ENCODE data around the gene PRKAR1B.

The PRKAR1B gene

DNA sequence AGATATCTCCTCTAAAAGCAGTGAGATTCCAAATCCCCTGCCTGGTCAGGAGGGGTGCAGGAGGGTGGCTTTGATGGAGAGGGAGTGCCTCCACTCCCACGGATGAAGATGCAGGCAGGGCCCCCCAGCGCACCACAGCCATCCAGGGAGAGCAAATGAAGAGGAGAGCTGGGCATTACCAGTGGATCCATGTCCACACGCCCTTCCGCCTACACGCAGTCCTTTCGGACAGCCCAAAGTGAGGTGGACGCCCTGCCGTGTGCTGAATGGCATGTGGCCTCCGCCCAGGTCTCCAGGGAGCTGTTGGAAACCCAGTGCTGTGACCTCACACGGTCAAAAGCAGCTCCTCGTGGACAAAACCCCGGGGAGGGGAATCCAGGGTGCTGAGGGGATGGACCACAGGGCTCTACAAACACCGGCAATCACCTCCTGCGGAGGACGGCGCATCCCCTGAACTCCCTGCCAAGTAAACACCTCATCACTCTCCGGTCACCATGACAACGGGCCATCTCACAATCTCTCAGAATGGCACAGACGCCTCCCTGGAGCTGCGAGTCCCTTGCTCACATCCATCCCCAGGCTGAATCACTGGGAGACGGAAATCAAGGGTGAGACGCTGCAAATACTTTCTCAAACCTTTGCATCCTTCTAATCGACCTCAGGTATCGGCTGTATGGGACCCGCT is 35.6 kb downstream of the PRKAR1B start:
- no peak for DNase-seq (ENCODE audit: low read depth)

DNA sequence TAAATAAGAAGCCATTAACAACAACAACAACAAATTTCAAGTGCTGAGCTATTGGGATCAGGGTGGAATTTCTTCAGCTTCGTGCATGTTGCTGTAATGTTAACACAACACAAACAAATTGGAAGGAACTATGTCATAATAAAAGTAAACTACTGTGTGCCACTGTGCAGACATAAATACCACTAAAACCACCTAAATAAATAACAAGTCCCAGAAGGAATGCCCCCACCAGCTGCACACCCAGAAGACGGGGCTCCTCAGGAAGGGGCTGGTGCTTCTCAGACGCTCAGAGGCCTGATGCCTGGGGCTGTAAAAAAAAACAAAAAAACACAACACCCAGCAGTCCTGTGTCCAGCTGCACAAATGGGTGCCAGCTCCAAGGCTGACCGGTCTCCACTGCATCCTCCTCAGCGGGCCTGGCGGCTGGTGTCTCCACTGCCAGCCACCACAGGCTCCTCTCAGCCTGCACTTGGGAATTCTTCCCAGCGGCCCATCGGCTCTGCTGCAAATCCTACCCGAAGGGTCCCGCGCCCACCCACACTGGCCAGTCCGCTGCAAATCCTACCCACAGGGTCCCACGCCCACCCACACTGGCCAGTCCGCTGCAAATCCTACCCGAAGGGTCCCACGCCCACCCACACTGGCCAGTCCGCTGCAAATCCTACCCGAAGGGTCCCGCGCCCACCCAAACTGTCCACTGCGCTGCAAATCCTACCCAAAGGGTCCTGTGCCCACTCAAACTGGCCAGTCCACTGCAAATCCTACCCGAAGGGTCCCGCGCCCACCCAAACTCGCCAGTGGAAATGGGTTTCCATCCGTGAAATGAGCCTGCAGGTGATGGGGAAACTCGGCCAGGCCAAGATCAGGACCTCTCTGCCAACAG is 36.4 kb downstream of the PRKAR1B start:
- DNase-seq (ENCODE audit: low read depth), result no peak

DNA sequence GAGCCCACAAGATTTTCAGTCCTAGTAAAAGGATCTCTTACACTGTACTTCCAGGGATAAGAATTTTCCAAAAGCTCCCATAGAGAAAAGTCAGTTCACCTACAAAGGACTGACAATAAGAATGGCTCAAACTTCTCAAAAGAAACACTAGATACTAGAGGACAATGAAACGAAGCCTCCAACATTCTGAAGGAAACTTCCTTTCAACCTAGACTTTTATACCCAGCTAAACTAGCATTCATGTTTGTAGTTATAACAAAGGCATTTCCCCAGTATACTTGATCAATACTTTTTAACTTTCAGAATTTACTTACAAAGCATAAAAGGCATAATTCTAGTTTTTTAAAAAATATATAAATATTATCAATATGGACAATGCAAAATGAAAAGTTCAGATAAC is 41.5 kb downstream of the PRKAR1B start:
- no peak for DNase-seq (ENCODE audit: low read depth)

DNA sequence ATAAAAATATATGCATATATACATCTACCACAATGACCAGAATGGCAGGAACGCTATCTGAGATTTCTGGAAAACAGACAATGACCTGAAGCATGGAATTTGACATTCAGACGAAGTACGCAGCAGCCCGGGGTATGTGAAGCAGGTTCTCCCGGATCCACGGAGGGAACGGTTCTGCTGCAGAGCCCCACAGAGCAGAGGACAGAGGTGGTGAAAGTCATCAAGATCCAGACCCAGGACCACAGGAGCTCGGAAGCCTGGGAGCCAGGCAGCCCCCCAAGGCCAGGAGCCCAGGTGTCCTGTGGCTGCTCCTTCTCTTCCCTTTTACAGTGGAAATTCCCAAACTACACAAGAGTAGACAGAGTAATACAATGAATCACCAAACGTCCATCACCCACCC is 42.7 kb downstream of the PRKAR1B start:
- DNase-seq (ENCODE audit: low read depth), result no peak

DNA sequence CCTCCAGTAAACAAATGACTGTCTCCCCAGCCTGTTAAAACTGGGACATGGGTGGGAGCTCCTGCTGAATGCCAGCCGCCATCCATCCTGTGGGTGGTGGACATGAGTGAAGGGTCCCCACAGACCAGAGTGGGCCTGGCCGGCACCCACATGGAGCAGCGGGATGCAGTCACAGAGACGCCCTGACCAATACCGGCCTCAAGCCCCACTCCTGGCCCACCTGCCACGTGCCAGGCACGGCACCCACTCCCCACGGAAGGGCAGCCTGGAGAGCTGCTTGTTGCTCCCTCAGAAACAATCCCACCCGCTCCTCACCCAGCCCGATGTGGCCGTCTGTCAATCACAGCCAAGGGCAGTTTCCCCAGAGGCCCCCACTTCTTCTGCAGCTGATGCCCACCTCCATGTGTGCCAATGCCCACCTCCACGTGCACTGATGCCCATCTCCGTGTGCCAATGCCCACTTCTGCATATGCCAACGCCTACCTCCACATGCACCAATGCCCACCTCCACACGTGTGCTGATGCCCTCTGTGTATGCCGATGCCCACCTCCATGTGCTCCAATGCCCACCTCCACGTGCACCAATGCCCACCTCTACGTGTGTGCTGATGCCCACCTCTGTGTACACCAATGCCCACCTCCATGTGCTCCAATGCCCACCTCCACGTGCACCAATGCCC is 43.4 kb downstream of the PRKAR1B start:
- no peak for DNase-seq (ENCODE audit: low read depth)

DNA sequence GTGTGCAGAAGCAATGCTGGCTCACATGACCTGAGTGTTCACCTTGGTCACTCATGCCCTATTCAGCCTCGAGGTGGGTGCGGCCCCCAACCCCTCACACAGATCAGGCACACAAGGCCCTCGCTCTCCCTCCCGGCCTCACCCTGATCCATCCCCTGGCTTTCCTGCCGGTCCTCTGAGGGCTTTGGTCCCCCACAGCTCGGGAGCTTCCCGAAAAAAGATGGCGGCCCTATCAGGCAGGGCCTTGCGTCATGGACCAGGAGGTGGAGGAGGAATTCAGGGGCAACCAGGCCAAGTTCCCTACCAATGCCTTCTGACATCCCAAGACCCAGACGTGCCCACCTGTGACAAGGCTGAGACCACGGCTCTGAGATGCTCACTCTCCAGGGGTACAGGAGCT is 44.3 kb downstream of the PRKAR1B start:
- no peak for DNase-seq (ENCODE audit: low read depth)

DNA sequence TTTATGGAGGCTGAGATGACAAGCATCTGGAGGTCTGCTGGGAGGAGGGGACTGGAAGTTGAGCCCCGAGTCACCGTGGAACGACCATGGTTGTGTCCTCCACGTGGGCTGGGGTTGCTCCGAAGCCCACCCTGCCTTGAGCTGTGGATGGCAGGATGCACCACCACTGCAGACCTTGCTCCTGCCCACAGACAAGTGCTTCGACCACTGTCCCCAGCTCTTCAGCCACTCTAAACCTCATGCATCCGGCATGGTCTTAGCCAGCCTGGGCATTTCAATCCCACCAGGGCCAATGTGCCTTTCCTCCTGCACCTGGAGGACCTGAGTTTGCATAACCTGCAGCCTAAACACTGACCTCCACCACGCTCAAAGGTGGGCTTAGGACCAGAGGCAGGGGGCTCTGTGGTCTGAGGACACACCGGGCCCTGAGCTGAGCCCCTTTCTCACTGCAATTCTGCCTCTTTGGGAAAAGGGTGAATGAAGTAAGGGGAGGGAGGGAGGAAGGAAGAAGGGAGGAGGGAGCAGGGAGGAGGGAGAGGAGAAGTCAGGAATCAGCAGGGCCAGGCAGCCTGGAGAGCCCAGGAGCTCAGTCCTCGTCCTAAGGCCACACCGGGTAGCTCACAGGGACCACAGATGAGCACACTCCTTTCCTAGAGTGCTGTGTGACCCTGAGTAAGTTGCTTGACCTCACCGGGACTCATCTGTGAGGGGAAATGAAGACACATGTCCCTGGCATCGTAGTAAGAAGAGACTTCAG is 45.4 kb downstream of the PRKAR1B start:
- no peak for DNase-seq (ENCODE audit: low read depth)

DNA sequence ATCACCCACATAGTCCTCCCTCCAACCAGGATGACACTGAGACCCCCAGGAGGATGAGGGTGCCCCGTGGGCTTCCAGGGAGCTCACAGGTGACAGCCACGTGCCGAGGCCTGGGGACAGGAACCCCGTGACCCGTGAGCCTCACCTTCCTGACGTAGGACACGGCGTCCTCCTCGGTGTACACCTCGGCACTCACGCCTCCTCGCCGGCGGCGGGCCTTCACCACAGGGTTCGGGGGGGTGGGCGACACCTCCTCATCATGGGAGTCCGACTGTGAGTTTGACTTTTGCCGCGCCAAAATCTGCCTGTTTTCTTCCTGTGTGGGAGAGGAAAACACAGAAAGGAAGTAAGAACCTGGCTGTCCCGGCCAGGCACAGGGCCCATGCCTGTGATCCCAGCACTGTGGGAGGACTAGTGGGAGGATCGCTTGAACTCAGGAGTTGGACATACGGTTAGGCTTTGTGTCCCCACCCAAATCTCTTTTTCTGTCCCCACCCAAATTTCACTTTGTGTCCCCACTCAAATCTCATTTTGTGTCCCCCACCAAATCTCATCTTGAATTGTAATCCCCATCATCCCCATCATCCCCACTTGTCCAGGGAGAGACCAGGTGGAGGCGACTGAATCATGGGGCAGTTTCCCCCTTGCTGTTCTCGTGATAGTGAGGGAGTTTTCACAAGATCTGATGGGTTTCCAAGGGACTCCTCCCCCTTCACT is 46.5 kb downstream of the PRKAR1B start:
- DNase-seq (ENCODE audit: low read depth), result no peak

DNA sequence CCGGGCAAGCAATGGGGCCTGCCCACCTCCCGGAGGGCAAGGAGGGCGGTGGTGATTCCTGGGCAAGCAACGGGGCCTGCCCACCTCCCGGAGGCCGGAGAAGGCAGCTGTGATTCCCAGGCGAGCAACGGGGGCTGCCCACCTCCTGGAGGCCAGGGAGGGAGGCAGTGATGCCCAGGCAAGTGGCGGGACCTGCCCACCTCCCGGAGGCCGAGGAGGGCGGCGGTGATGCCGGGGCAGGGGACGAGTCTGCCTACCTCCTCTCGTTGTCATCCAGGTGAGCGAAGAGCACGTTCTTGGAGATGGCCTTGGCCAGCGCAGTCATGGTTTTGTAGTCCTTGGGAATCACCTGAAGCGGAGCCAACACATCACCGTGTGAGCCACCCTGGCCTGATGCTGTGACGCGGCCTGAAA is 50.1 kb downstream of the PRKAR1B start:
- no peak for DNase-seq (ENCODE audit: low read depth)

DNA sequence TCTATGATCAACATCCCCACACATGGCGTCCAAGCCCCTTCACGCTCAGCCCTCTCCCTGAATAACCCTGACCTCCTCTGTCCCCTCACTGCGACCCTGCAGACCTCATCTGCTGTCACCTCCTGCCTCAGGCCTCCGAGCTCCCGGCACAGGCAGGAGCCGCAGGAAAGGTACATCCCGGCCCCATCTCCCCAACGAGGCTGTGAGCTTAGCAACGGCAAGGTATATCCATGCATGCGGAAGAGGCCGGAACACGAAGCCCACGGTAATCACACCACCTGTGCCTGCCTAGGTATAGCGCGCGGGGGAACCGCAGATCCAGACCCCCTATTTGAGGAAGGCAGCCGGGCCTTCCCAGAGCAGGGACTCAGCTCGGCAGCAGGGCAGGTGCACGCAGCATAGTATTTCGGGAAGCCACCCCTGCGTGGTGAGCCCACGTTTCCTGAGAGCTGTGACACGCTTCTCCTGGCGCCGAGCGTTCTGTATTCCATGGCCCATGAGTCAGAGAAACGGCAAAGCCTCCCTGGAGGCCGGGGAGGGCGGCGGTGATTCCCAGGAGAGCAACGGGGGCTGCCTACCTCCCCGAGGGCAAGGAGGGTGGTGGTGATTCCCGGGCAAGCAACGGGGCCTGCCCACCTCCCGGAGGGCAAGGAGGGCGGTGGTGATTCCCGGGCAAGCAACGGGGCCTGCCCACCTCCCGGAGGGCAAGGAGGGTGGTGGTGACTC is 50.7 kb downstream of the PRKAR1B start:
- DNase-seq (ENCODE audit: low read depth), result no peak

DNA sequence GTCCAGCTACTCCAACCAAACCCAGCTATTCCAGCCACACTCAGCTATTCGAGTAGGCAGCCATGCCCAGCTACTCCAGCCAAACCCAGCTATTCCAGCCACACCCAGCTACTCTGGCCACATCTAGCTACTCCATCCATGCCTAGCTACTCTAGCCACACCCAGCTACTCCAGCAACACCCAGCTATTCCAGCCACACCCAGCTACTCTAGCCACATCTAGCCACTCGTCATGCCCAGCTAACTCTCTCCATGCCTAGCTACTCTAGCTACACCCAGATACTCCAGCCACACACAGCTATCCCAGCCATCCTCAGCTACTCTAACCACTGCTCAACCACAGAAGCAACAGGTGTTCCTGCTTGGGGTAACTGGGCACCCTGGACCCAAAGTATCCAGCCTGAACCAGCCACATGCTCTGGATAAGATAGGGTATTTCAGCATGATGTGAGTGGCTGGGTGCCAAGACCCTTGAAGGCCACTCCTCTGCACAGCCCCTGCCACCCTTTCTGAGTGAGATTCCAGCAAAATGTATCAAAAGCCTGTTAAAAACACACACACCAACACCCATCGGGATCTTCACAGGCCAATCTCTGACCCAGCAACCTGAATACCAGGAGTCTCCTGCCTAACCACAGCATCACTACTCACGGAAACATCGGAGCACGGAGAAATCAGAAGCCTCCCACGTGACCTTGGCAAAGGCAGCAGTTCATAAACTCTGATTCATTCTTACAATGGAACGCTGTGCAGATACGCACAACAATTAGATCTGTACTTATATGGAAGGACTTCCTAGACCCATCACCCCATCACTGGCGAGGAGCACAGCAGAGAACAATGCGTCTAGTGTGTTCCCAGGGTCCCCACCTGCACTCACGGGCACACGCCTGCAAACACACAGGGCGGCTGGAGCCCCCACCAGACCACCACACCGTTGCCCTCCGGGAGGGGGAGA is 52.3 kb downstream of the PRKAR1B start:
- DNase-seq (ENCODE audit: low read depth), result no peak

DNA sequence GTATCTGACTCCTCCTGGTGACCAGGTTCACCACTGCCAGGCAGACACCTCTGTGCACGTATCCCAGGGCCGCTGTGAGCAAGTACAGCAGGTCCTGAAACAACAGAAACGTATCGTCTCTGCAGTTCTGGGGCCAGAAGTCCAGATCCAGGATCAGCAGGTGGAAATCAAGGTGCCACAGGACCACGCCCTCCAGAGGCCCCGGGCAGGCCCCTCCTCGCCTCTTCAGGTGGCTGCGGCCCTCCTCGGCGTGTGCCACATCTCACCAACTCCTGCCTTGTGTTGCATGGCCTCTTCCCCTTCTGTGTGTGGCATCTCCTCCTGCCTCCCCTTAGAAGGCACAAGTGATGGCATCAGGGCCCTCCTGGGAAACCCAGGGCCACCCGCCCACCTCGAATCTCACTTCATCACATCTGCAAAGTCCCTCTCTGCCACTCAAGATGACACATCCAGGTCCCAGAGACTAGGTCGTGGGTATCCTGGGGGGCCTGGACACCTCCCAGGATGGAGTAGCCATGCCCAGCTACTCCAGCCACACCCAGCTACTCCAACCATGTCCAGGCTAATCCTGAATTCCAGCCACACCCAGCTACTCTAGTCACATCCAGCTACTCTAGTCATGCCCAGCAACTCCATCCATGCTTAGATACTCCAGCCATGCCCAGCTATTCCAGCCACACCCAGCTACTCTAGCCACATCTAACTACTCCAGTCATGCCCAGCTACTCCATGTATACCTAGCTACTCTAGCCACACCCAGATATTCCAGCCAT is 53.2 kb downstream of the PRKAR1B start:
- no peak for DNase-seq (ENCODE audit: low read depth)

DNA sequence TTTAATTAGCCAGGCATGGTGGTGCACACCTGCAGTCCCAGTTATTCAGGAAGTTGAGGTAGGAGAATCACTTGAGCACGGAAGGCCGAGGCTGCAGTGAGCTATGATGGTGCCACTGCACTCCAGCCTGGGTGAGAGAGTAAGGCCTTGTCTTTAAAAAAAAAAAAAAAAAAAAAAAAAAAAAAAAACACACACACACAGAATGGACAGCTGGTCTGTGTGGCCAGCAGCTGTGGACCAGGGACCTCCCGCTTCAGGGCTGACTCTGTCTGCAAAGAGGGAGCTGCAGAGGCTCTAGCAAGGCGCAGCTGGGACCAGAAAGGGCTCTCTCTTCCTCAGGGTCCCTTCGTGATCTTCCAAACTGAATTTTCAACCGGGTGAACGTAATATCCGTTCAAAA is 54.2 kb downstream of the PRKAR1B start:
- no peak for DNase-seq (ENCODE audit: low read depth)

DNA sequence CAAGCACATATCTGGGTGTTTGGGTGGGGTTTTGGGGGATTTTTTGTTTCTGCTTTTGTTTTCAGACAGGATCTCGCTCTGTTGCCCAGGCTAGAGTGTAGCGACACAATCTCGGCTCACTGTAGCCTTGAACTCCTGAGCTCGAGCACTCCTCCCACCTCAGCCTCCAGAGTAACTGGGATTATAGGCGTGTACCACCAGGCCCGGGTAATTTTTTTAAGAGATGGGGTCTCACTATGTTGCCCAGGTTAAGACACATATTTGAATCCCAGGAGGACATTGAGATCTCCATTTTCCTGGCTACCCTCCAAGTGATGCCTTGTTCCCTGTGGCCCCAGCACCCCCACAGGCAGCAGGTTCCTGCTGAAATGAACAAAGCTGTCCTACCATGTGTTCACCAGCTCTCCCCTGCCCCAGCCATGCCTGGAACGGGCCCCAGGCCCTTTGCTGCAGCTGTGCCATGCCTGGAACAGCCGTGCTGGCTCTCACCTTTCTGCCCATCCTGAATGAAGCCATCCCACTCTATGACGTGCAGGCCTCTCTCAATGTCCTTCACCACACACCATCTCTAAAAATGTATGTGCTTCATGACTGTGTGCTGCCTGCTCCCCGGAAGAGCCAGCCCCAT is 55.6 kb downstream of the PRKAR1B start:
- no peak for DNase-seq (ENCODE audit: low read depth)

DNA sequence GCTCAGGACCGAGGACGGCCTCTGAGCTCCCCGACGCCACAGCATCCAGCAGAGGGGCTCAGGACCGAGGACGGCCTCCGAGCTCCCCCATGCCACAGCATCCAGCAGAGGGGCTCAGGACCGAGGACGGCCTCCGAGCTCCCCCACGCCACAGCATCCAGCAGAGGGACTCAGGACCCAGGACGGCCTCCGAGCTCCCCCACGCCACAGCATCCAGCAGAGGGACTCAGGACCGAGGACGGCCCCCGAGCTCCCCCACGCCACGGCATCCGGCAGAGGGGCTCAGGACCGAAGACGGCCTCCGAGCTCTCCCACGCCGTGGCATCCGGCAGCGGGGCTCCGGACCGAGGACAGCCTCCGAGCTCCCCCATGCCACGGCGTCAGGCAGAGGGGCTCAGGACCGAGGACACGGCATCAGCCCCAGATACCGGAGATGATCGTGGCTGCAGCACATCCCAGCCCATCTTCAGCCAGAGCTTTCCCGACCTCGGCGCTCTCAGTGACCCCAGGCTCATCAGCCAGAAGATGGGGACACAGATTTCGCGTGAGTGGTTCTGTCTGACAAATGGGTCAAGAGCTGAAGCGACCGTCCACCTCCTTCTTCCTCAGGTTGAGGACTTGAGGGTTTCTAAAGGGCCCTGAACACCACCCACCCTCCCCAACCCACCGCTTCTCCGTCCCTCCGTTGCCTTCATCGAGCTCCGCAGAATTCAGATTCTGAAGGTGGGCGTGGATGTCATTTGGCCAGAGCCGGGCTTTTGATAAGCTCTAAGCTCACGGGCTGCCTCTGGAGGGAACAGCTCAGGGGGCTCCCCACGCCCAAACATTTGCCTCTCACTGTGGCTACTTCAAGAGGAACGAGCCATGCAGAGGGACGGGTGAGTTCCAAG is 56.3 kb downstream of the PRKAR1B start:
- DNase-seq (ENCODE audit: low read depth), result no peak

DNA sequence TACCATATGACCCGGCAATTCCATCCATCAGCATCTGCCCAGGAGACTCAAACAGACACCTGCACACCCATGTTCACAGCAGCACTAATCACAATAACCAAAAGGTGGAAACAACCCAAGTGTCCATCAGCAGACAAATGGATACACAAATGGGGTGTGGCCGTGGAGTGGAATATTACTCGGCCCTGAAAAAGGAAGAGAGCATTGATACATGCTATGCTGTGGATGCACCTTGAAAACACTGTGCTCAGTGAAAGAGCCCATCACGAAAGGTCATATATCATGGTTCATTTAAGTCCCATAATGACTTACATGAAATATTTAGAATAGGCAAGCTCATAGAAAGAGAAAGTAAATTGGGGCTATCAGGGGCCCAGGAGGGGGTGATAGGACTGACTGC is 58.1 kb downstream of the PRKAR1B start:
- DNase-seq (ENCODE audit: low read depth), result no peak

DNA sequence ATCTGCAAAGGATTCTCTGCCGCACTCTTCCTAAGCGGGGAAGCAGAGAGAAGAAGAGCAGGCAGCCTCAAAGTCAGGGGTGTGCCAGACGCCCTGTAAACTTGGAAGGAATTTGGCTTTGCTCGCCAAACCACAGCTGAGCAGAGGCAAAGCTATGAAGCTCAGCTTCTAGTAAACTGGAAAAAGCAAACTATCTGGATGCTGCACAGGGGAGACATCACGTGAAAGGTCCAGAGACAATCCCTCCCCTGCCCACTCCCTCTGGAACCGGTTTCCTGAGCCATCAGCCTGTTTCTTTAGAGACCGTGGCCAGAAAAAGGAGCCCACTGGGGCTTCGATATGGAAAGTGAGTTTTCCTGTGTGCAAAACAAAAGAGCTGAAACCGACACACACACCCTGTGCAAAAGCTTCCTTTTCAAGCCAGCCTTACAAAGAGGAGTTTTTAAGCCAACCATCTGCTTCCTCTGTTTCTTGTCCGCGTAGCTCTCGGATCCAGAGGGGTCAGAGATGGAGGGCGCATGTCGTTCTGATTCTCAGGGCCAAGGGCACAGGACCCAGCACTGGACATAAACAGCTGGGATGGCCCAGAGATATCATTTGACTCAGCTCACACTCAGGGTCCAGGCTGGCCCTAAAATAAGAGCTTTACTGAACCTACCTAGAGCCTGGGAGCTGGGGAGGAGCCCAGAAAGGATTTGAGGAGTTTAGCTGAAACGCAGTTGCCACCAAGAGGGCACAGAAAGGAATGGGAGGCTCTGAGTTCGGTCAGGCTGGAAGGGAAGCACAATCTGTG is 58.7 kb downstream of the PRKAR1B start:
- no peak for DNase-seq (ENCODE audit: low read depth)

Measured in activated T-helper 1 cell treated with Interleukin-2 at 50 U/mL for 16 hours (primary cell).